ENCODE measurements around the gene HCFC2. TPM values are rescaled to one million over a fixed set of nuclear protein-coding genes. Genes with fewer than 3 reads are reported as not detected.

HCFC2 gene
- total RNA-seq, 4 donors from 2014 or later = 20.2 to 33.5 (median 30.6) TPM

DNA sequence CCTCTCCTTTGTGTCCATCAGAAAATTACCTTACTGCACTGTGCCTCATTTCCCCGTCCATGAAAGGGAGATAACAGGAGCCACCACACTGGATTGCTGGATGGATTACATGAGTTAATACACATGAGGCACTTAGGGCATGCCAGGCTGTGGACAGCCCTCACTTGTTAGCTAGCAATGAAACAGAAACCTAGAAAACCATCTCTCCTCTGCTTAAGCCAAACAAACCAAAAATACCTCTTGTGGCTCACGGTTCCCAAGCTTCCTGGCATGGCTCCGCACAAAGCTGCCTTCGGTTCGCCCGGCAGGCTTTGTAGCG is 660 bp upstream of the HCFC2 start:
- peaks cover 0 to 44% (median 8%) of the 10 kb centered on the region in 4 donors for H3K4me1 ChIP-seq
- 2 to 3% methylated on average over 4 to 7 of the region's 7 CpGs for WGBS, 2 donors
- H3K36me3 ChIP-seq = peaks cover 0 to 12% (median 0%) of the 10 kb centered on the region in 3 donors
- TF ChIP-seq CTCF (IDR thresholded peaks at IDR 0.05) (no peak), EP300 (IDR thresholded peaks at IDR 0.05) (no peak)
- H3K9me3 ChIP-seq = no peaks in the 10 kb centered on the region
- H3K27me3 ChIP-seq = no peaks in the 10 kb centered on the region
- peak overlapping the region; percentile 75 to 91 (median 86) for H3K27ac ChIP-seq
- peak in 1 of 2 donors; percentile 22 for DNase-seq (ENCODE audit: low spot score in 2 of 2)
- H3K4me3 ChIP-seq = peak overlapping the region; percentile 81 to 95 (median 88)

GRCh38 chr12:104064842-104065427 is 604 bp downstream of the HCFC2 start:
- H3K9me3 ChIP-seq = no peaks in the 10 kb centered on the region
- peak overlapping the region; percentile 81 to 95 (median 88) for H3K4me3 ChIP-seq
- no peaks in the 10 kb centered on the region for H3K27me3 ChIP-seq
- WGBS, 2 donors = 0 to 1% methylated on average over 28 to 37 of the region's 41 CpGs
- DNase-seq (ENCODE audit: low spot score in 2 of 2) = no peak
- peaks cover 0 to 24% (median 0%) of the 10 kb centered on the region in 3 donors for H3K36me3 ChIP-seq
- H3K4me1 ChIP-seq = peaks cover 0 to 44% (median 8%) of the 10 kb centered on the region in 4 donors
- peak overlapping the region; percentile 75 to 91 (median 86) for H3K27ac ChIP-seq
- TF ChIP-seq CTCF (IDR thresholded peaks at IDR 0.05) (no peak), EP300 (IDR thresholded peaks at IDR 0.05) (no peak), POLR2A (IDR thresholded peaks at IDR 0.05) (no peak)

DNA sequence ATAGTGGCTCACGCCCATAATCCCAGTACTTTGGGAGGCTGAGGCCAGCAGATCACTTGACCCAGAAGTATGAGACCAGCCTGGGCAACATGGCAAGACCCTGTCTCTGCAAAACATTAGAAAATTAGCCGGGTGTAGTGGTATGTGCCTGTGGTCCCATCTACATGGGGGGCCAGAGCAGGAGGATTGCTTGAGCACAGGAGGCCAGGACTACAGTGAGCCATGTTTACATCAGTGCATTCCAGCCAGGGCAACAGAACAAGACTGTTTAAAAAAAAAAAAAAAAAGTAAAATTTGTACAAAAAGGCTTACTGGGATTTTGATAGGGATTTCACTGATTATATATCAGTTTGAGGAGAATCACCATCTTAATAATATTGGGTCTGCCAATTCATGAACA is 7.8 kb downstream of the HCFC2 start:
- Histone ChIP-seq H3K27ac (no peak overlapping the region), H3K4me3 (no peak overlapping the region), H3K27me3 (no peaks in the 10 kb centered on the region), H3K36me3 (peaks cover 0 to 61% (median 0%) of the 10 kb centered on the region in 3 donors), H3K9me3 (no peaks in the 10 kb centered on the region), H3K4me1 (peaks cover 0 to 27% (median 0%) of the 10 kb centered on the region in 4 donors)
- DNase-seq (ENCODE audit: low spot score in 2 of 2) = no peak
- WGBS, 2 donors = 98% methylated on average over 2 of the region's 2 CpGs
- TF ChIP-seq EP300 (IDR thresholded peaks at IDR 0.05) (no peak), POLR2A (IDR thresholded peaks at IDR 0.05) (no peak), CTCF (IDR thresholded peaks at IDR 0.05) (no peak)

DNA sequence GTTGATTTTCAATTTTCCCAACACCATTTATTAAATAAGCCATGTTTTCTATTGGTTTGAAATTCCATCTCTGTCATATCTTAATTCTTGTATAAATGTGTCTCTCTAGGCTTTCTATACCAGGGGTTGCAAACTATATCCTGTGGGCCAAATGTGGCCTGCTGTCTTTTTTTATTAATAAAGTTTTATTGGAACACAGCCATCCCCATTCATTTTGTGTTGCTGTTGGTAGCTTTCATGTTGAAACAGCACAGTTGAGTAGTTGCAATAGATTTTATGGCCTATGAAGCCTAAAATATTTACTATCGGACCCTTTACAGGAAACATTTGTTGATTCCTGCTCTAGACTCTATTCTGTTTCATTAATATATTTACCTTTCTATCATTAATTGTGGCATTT is 9.4 kb downstream of the HCFC2 start:
- H3K27me3 ChIP-seq = no peaks in the 10 kb centered on the region
- TF ChIP-seq POLR2A (IDR thresholded peaks at IDR 0.05) (no peak), EP300 (IDR thresholded peaks at IDR 0.05) (no peak), CTCF (IDR thresholded peaks at IDR 0.05) (no peak)
- no peak overlapping the region for H3K27ac ChIP-seq
- peaks cover 0 to 56% (median 3%) of the 10 kb centered on the region in 3 donors for H3K36me3 ChIP-seq
- H3K9me3 ChIP-seq = no peaks in the 10 kb centered on the region
- H3K4me1 ChIP-seq = peaks cover 0 to 14% (median 0%) of the 10 kb centered on the region in 4 donors
- no peak for DNase-seq (ENCODE audit: low spot score in 2 of 2)
- no peak overlapping the region for H3K4me3 ChIP-seq
- 96 to 97% methylated on average over 1 of the region's 1 CpG for WGBS, 2 donors

GRCh38 chr12:104079024-104079423 is 14.7 kb downstream of the HCFC2 start:
- no peak for DNase-seq (ENCODE audit: low spot score in 2 of 2)
- no peaks in the 10 kb centered on the region for H3K9me3 ChIP-seq
- 80 to 92% methylated on average over 1 of the region's 1 CpG for WGBS, 2 donors
- TF ChIP-seq POLR2A (IDR thresholded peaks at IDR 0.05) (no peak), EP300 (IDR thresholded peaks at IDR 0.05) (no peak), CTCF (IDR thresholded peaks at IDR 0.05) (no peak)
- no peaks in the 10 kb centered on the region for H3K27me3 ChIP-seq
- H3K4me1 ChIP-seq = peaks cover 0 to 34% (median 0%) of the 10 kb centered on the region in 4 donors
- H3K27ac ChIP-seq = no peak overlapping the region
- no peak overlapping the region for H3K4me3 ChIP-seq
- peaks cover 7 to 33% (median 14%) of the 10 kb centered on the region in 3 donors for H3K36me3 ChIP-seq

Data from tibial nerve (tissue), 4 donors.